ENCODE results near the gene ODF2L. TPM values are rescaled to one million over a fixed set of nuclear protein-coding genes. Genes with fewer than 3 reads are reported as not detected.

The ODF2L gene
- total RNA-seq, 1 experiment from 2014 or later: 24.4 TPM

- H3K4me1 Mint-ChIP-seq: peaks cover 2% of the 10 kb centered on the region
- no peak for TF ChIP-seq ZNF232 (CRISPR knock-in tag; IDR thresholded peaks at IDR 0.05)
- no peak for TF ChIP-seq ELF4 (CRISPR knock-in tag; IDR thresholded peaks at IDR 0.05; ENCODE audit: low read depth)
- no peak for TF ChIP-seq CREM (CRISPR knock-in tag; IDR thresholded peaks at IDR 0.05)
- no peak for TF ChIP-seq RELA (CRISPR knock-in tag; IDR thresholded peaks at IDR 0.05; ENCODE audit: borderline replicate concordance)
- TF ChIP-seq, protein P1, sequence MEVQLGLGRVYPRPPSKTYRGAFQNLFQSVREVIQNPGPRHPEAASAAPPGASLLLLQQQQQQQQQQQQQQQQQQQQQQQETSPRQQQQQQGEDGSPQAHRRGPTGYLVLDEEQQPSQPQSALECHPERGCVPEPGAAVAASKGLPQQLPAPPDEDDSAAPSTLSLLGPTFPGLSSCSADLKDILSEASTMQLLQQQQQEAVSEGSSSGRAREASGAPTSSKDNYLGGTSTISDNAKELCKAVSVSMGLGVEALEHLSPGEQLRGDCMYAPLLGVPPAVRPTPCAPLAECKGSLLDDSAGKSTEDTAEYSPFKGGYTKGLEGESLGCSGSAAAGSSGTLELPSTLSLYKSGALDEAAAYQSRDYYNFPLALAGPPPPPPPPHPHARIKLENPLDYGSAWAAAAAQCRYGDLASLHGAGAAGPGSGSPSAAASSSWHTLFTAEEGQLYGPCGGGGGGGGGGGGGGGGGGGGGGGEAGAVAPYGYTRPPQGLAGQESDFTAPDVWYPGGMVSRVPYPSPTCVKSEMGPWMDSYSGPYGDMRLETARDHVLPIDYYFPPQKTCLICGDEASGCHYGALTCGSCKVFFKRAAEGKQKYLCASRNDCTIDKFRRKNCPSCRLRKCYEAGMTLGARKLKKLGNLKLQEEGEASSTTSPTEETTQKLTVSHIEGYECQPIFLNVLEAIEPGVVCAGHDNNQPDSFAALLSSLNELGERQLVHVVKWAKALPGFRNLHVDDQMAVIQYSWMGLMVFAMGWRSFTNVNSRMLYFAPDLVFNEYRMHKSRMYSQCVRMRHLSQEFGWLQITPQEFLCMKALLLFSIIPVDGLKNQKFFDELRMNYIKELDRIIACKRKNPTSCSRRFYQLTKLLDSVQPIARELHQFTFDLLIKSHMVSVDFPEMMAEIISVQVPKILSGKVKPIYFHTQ (CRISPR knock-in tag; IDR thresholded peaks at IDR 0.05): no peak
- no peak for TF ChIP-seq CBFB (CRISPR knock-in tag; IDR thresholded peaks at IDR 0.05; ENCODE audit: low read depth)
- no peak for TF ChIP-seq ARID4B (CRISPR knock-in tag; IDR thresholded peaks at IDR 0.05; ENCODE audit: borderline replicate concordance)
- TF ChIP-seq NR1H2 (CRISPR knock-in tag; IDR thresholded peaks at IDR 0.05): no peak
- no peaks in the 10 kb centered on the region for H3K27me3 Mint-ChIP-seq (ENCODE audit: low read depth)
- ChIA-PET CTCF (no interaction called here), POLR2A (no interaction called here)
- H3K36me3 Mint-ChIP-seq: no peaks in the 10 kb centered on the region
- H3K9me3 Mint-ChIP-seq: no peaks in the 10 kb centered on the region
- H3K4me3 Mint-ChIP-seq: no peak overlapping the region
- no peak overlapping the region for H3K27ac Mint-ChIP-seq
- DNase-seq (ENCODE audit: low spot score) (no peak), ATAC-seq (no peak)
Observed at GRCh38 chr1:86423473-86423872, 27.4 kb upstream of the ODF2L start.

GRCh38 chr1:86421601-86422280 lies 25.6 kb upstream of the ODF2L start:
- ATAC-seq (no peak), DNase-seq (ENCODE audit: low spot score) (no peak)
- H3K4me3 Mint-ChIP-seq: no peak overlapping the region
- H3K36me3 Mint-ChIP-seq: no peaks in the 10 kb centered on the region
- no peaks in the 10 kb centered on the region for H3K27me3 Mint-ChIP-seq (ENCODE audit: low read depth)
- ChIA-PET CTCF (interaction anchor here (1.5 kb wide), 1 partner anchor 86 kb away, joined by 4 read pairs; no protein-coding TSS in a partner anchor), POLR2A (no interaction called here)
- H3K9me3 Mint-ChIP-seq: no peaks in the 10 kb centered on the region
- no peak for TF ChIP-seq GABPB1 (CRISPR knock-in tag; IDR thresholded peaks at IDR 0.05)
- TF ChIP-seq ZBTB21 (CRISPR knock-in tag; IDR thresholded peaks at IDR 0.05; ENCODE audit: borderline replicate concordance): no peak
- TF ChIP-seq NFATC4 (CRISPR knock-in tag; IDR thresholded peaks at IDR 0.05): no peak
- no peak for TF ChIP-seq ZNF219 (CRISPR knock-in tag; IDR thresholded peaks at IDR 0.05; ENCODE audit: borderline replicate concordance)
- TF ChIP-seq HMGA2 (CRISPR knock-in tag; IDR thresholded peaks at IDR 0.05): no peak
- no peak for TF ChIP-seq PRRX2 (CRISPR knock-in tag; IDR thresholded peaks at IDR 0.05)
- no peak for TF ChIP-seq TP53 (CRISPR knock-in tag; IDR thresholded peaks at IDR 0.05)
- TF ChIP-seq, protein P2, sequence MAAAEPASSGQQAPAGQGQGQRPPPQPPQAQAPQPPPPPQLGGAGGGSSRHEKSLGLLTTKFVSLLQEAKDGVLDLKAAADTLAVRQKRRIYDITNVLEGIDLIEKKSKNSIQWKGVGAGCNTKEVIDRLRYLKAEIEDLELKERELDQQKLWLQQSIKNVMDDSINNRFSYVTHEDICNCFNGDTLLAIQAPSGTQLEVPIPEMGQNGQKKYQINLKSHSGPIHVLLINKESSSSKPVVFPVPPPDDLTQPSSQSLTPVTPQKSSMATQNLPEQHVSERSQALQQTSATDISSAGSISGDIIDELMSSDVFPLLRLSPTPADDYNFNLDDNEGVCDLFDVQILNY (CRISPR knock-in tag; IDR thresholded peaks at IDR 0.05): no peak
- H3K27ac Mint-ChIP-seq: no peak overlapping the region
- peaks cover 2% of the 10 kb centered on the region for H3K4me1 Mint-ChIP-seq

All from WTC11 (cell line).